NCI-H2107 (cell line): Measurements from ENCODE around the gene FGF23.

Experiments used
- DNase-seq: peaks from one replicate; lab custom pipeline; 2025; lab: John Stamatoyannopoulos, UW

The FGF23 gene

GRCh38 chr12:4383304-4383865 is 3.9 kb upstream of the FGF23 start:
- no peak for DNase-seq

GRCh38 chr12:4380332-4380731 is 820 bp upstream of the FGF23 start:
- no peak for DNase-seq

GRCh38 chr12:4378772-4379171 is 740 bp downstream of the FGF23 start:
- no peak for DNase-seq

GRCh38 chr12:4375449-4375848 is 4.1 kb downstream of the FGF23 start:
- DNase-seq: no peak

GRCh38 chr12:4372653-4373052 is 6.9 kb downstream of the FGF23 start:
- DNase-seq: no peak

- DNase-seq: no peak
Measured at GRCh38 chr12:4370265-4370664, 9.2 kb downstream of the FGF23 start.

- no peak for DNase-seq
Measured at GRCh38 chr12:4369548-4369947, 10.0 kb downstream of the FGF23 start.

- DNase-seq: no peak
Measured at GRCh38 chr12:4366090-4366489, 13.4 kb downstream of the FGF23 start.

- DNase-seq: no peak
Measured at GRCh38 chr12:4356041-4356327, 23.5 kb downstream of the FGF23 start.

GRCh38 chr12:4355156-4356040 is 24.1 kb downstream of the FGF23 start:
- no peak for DNase-seq

- DNase-seq: peak; percentile 6
Measured at GRCh38 chr12:4353785-4354208, 25.7 kb downstream of the FGF23 start.

- DNase-seq: no peak
Measured at GRCh38 chr12:4346931-4347330, 32.6 kb downstream of the FGF23 start.

- DNase-seq: no peak
Measured at GRCh38 chr12:4331842-4332241, 47.7 kb downstream of the FGF23 start.

- DNase-seq: no peak
Measured at GRCh38 chr12:4331221-4331620, 48.3 kb downstream of the FGF23 start.

GRCh38 chr12:4330203-4330602 is 49.3 kb downstream of the FGF23 start:
- no peak for DNase-seq

GRCh38 chr12:4327293-4327692 is 52.2 kb downstream of the FGF23 start:
- DNase-seq: no peak

GRCh38 chr12:4325966-4326365 is 53.5 kb downstream of the FGF23 start:
- no peak for DNase-seq

- no peak for DNase-seq
Measured at GRCh38 chr12:4324366-4324765, 55.1 kb downstream of the FGF23 start.

- no peak for DNase-seq
Measured at GRCh38 chr12:4323396-4323795, 56.1 kb downstream of the FGF23 start.

GRCh38 chr12:4322726-4323125 is 56.8 kb downstream of the FGF23 start:
- DNase-seq: no peak

- peak; percentile 94 for DNase-seq
Measured at GRCh38 chr12:4320853-4321701, 58.4 kb downstream of the FGF23 start, which contains the start of gene TIGAR. Gene TIGAR (plus strand): TSS chr12:4321213. CDS start chr12:4321272, 59 bp downstream.

GRCh38 chr12:4320497-4320852 is 59.0 kb downstream of the FGF23 start:
- DNase-seq: no peak
